G401 (cell line): ENCODE measurements around the gene NKD1. TPM values are rescaled to one million over a fixed set of nuclear protein-coding genes. Genes with fewer than 3 reads are reported as not detected.
A peak's percentile ranks its signal among the peaks of the same experiment; 100 is the strongest.

Experiments used
- DNase-seq: peaks from one replicate; pipeline ENCODE4 v3.0.0-alpha.2; 2015; ENCODE audit warnings: low spot score
- in situ Hi-C: cut with HindIII; loops from 2 replicates; pipeline ENCODE4 v1.10.0; 2016; ENCODE audit warnings: low sequenced_read_pairs, mixed read lengths
- total RNA-seq: library from RNA; depleted of rRNA; stranded (reverse); fragments of >200 nt; shearing (Covaris generic); gene quantifications from 2 replicates; pipeline ENCODE4 v1.2.3, GENCODE V29; 2014

The NKD1 gene
- total RNA-seq, 1 experiment from 2014 or later: not detected

- in situ Hi-C loops: no loop called here
Observed at GRCh38 chr16:50616883-50617645, 68.9 kb downstream of the NKD1 start.

GRCh38 chr16:50617646-50618184 is 69.5 kb downstream of the NKD1 start:
- in situ Hi-C loops: no loop called here
- DNase-seq: no peak

More at GRCh38 chr16:50616883-50617645, 68.9 kb downstream of the NKD1 start:
- DNase-seq: no peak

GRCh38 chr16:50618238-50618918 is 70.2 kb downstream of the NKD1 start:
- in situ Hi-C loops: no loop called here
- no peak for DNase-seq

GRCh38 chr16:50619702-50620491 is 71.7 kb downstream of the NKD1 start:
- in situ Hi-C loops: no loop called here
- no peak for DNase-seq

- in situ Hi-C loops: no loop called here
- no peak for DNase-seq
Observed at GRCh38 chr16:50620646-50621451, 72.7 kb downstream of the NKD1 start.

GRCh38 chr16:50621452-50621792 is 73.2 kb downstream of the NKD1 start:
- DNase-seq: no peak
- in situ Hi-C loops: no loop called here

- no peak for DNase-seq
- in situ Hi-C loops: no loop called here
Observed at GRCh38 chr16:50622029-50622428, 73.8 kb downstream of the NKD1 start.

- DNase-seq: no peak
- in situ Hi-C loops: no loop called here
Observed at GRCh38 chr16:50622643-50623369, 74.6 kb downstream of the NKD1 start.

GRCh38 chr16:50624449-50624970 is 76.3 kb downstream of the NKD1 start:
- no peak for DNase-seq
- in situ Hi-C loops: no loop called here

- in situ Hi-C loops: no loop called here
- no peak for DNase-seq
Observed at GRCh38 chr16:50625374-50625773, 77.2 kb downstream of the NKD1 start.

GRCh38 chr16:50626868-50627267 is 78.7 kb downstream of the NKD1 start:
- in situ Hi-C loops: no loop called here

GRCh38 chr16:50627419-50627818 is 79.2 kb downstream of the NKD1 start:
- in situ Hi-C loops: no loop called here

More at GRCh38 chr16:50626868-50627267, 78.7 kb downstream of the NKD1 start:
- DNase-seq: no peak

GRCh38 chr16:50628156-50628802 is 80.1 kb downstream of the NKD1 start:
- in situ Hi-C loops: no loop called here
- no peak for DNase-seq

More at GRCh38 chr16:50627419-50627818, 79.2 kb downstream of the NKD1 start:
- DNase-seq: peak; percentile 52

GRCh38 chr16:50629334-50629733 is 81.1 kb downstream of the NKD1 start:
- no peak for DNase-seq
- in situ Hi-C loops: no loop called here

GRCh38 chr16:50630394-50631020 is 82.3 kb downstream of the NKD1 start:
- in situ Hi-C loops: no loop called here
- no peak for DNase-seq

GRCh38 chr16:50631249-50631984 is 83.2 kb downstream of the NKD1 start:
- DNase-seq: no peak
- in situ Hi-C loops: no loop called here
